Measurements from ENCODE around the gene NUDC. TPM values are rescaled to one million over a fixed set of nuclear protein-coding genes. Genes with fewer than 3 reads are reported as not detected.

NUDC gene
- total and polyA plus RNA-seq, 9 of the 15 experiments (the other 6 are each of a cell fraction or from before 2014, with no cell fraction given), result 9.8 to 234 (median 149) TPM

- TF ChIP-seq ETV5 (CRISPR knock-in tag; IDR thresholded peaks at IDR 0.05; ENCODE audit: low read depth), result peak; percentile 92
- peak; percentile 78; the same call in 1 of the 2 replicates for TF ChIP-seq HBP1 (CRISPR knock-in tag; IDR thresholded peaks at IDR 0.05)
- TF ChIP-seq BHLHE40 (IDR thresholded peaks at IDR 0.05; ENCODE audit: low read length), result peak; percentile 47; the same call in 1 of the 2 replicates
- TF ChIP-seq POLR2AphosphoS5 (IDR thresholded peaks at IDR 0.05; ENCODE audit: control insufficient read depth, insufficient read depth, low read depth, low read length), result peak; percentile 93
- TF ChIP-seq NONO (IDR thresholded peaks at IDR 0.05; ENCODE audit: low read depth in 2 of 2, low read length in 1 of 2), result peak in 1 of 2 experiments; percentile 87; a peak in 2 of 4 replicates
- TF ChIP-seq NR2C1 (IDR thresholded peaks at IDR 0.05), result no peak
- no peak for TF ChIP-seq NR2C1 (tag; IDR thresholded peaks at IDR 0.05)
- TF ChIP-seq ZNF668 (CRISPR knock-in tag; IDR thresholded peaks at IDR 0.05), result no peak
- TF ChIP-seq, protein P1, sequence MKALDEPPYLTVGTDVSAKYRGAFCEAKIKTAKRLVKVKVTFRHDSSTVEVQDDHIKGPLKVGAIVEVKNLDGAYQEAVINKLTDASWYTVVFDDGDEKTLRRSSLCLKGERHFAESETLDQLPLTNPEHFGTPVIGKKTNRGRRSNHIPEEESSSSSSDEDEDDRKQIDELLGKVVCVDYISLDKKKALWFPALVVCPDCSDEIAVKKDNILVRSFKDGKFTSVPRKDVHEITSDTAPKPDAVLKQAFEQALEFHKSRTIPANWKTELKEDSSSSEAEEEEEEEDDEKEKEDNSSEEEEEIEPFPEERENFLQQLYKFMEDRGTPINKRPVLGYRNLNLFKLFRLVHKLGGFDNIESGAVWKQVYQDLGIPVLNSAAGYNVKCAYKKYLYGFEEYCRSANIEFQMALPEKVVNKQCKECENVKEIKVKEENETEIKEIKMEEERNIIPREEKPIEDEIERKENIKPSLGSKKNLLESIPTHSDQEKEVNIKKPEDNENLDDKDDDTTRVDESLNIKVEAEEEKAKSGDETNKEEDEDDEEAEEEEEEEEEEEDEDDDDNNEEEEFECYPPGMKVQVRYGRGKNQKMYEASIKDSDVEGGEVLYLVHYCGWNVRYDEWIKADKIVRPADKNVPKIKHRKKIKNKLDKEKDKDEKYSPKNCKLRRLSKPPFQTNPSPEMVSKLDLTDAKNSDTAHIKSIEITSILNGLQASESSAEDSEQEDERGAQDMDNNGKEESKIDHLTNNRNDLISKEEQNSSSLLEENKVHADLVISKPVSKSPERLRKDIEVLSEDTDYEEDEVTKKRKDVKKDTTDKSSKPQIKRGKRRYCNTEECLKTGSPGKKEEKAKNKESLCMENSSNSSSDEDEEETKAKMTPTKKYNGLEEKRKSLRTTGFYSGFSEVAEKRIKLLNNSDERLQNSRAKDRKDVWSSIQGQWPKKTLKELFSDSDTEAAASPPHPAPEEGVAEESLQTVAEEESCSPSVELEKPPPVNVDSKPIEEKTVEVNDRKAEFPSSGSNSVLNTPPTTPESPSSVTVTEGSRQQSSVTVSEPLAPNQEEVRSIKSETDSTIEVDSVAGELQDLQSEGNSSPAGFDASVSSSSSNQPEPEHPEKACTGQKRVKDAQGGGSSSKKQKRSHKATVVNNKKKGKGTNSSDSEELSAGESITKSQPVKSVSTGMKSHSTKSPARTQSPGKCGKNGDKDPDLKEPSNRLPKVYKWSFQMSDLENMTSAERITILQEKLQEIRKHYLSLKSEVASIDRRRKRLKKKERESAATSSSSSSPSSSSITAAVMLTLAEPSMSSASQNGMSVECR (CRISPR knock-in tag; IDR thresholded peaks at IDR 0.05), result peak; percentile 97
- TF ChIP-seq CLOCK (CRISPR knock-in tag; IDR thresholded peaks at IDR 0.05; ENCODE audit: borderline replicate concordance), result no peak
- TF ChIP-seq POLR2AphosphoS2 (IDR thresholded peaks at IDR 0.05; ENCODE audit: low read length), result peak; percentile 99
- peak; percentile 12; the same call in 1 of the 2 replicates for TF ChIP-seq CBX5 (IDR thresholded peaks at IDR 0.05; ENCODE audit: borderline replicate concordance, low read depth)
- no peak for TF ChIP-seq FOS (IDR thresholded peaks at IDR 0.05; ENCODE audit: extremely low read depth, insufficient read length)
- TF ChIP-seq ZNF77 (CRISPR knock-in tag; IDR thresholded peaks at IDR 0.05), result no peak
- TF ChIP-seq PYGO2 (tag; IDR thresholded peaks at IDR 0.05), result no peak
- no peak for TF ChIP-seq MIER1 (IDR thresholded peaks at IDR 0.05; ENCODE audit: low read depth)
- no peak for TF ChIP-seq TSC22D4 (tag; IDR thresholded peaks at IDR 0.05)
- TF ChIP-seq LARP7 (IDR thresholded peaks at IDR 0.05), result no peak
- TF ChIP-seq ZNF584 (CRISPR knock-in tag; IDR thresholded peaks at IDR 0.05; ENCODE audit: low read depth), result no peak; the same call in 1 of the 2 replicates
- TF ChIP-seq HIVEP1 (CRISPR knock-in tag; IDR thresholded peaks at IDR 0.05), result no peak
Observed at GRCh38 chr1:26889551-26890466, 31.7 kb upstream of the NUDC start, which contains the start of gene GPN2 (continued).
